DND-41 (cell line): Measurements from ENCODE around the gene PLEKHA8.

ENCODE experiments used
- ATAC-seq: fragments of 200-7000 bp; cut with Tn5 transposase; 3 replicates; pipeline ENCODE4 v1.9.1; 2021; ENCODE audit warnings: low read depth; ENCODE audit not compliant: insufficient read depth
- DNase-seq: peaks from one replicate; pipeline ENCODE4 v3.0.0-alpha.2; 2020
- H2AFZ ChIP-seq: 2 replicates; pipeline ENCODE4 v1.6.0; 2012; ENCODE audit warnings: low read depth, low read length
- H3K27ac ChIP-seq: 2 replicates; pipeline ENCODE4 v1.5.1; 2012; ENCODE audit warnings: low read length, inconsistent platforms
- H3K27me3 ChIP-seq: fragments of 200-600 bp; sonication (generic); 2 replicates; pipeline ENCODE4 v1.6.0; 2012; ENCODE audit warnings: low read length, mild to moderate bottlenecking, inconsistent platforms; ENCODE audit not compliant: insufficient read depth, poor library complexity
- H3K36me3 ChIP-seq: 2 replicates; pipeline ENCODE4 v1.5.1; 2012; ENCODE audit warnings: low read length, inconsistent platforms; ENCODE audit not compliant: insufficient read depth
- H3K4me1 ChIP-seq: 2 replicates; pipeline ENCODE4 v1.5.1; 2012; ENCODE audit warnings: mild to moderate bottlenecking, low read length; ENCODE audit not compliant: insufficient read depth
- H3K4me2 ChIP-seq: 2 replicates; pipeline ENCODE4 v1.6.0; 2012; ENCODE audit warnings: mild to moderate bottlenecking, moderate library complexity, low read length, inconsistent platforms; ENCODE audit not compliant: insufficient read depth
- H3K4me3 ChIP-seq, 2 experiments: fragments of 200-600 bp in 1 of 2; shearing (Covaris generic) in 1 of 2; 2 replicates each; pipeline ENCODE4 v1.5.1; 2012 to 2016; ENCODE audit warnings: inconsistent platforms in 2 of 2, low read length in 2 of 2, mild to moderate bottlenecking in 2 of 2, low read depth in 1 of 2, moderate library complexity in 1 of 2
- H3K79me2 ChIP-seq: 2 replicates; pipeline ENCODE4 v1.6.0; 2012; ENCODE audit warnings: low read length, inconsistent platforms; ENCODE audit not compliant: insufficient read depth
- H3K9ac ChIP-seq: 2 replicates; pipeline ENCODE4 v1.6.0; 2012; ENCODE audit warnings: low read depth, mild to moderate bottlenecking, inconsistent platforms, low read length, moderate library complexity
- H3K9me3 ChIP-seq: 2 replicates; pipeline ENCODE4 v1.5.1; 2012; ENCODE audit warnings: low read length, moderate library complexity, mild to moderate bottlenecking, inconsistent platforms; ENCODE audit not compliant: insufficient read depth, severe bottlenecking
- H4K20me1 ChIP-seq: 2 replicates; pipeline ENCODE4 v1.6.0; 2012; ENCODE audit warnings: low read length; ENCODE audit not compliant: insufficient read depth
- CTCF ChIP-seq: IDR thresholded peaks from 2 replicates; pipeline ENCODE4 v1.5.1; 2012; ENCODE audit warnings: borderline replicate concordance, low read length, moderate library complexity, mild to moderate bottlenecking; ENCODE audit not compliant: poor library complexity, severe bottlenecking; ENCODE audit errors: extremely low read depth
- EZH2 ChIP-seq: IDR thresholded peaks from 3 replicates; pipeline ENCODE4 v1.6.1; 2012; ENCODE audit warnings: borderline replicate concordance, low read depth, mild to moderate bottlenecking, moderate library complexity, low read length, inconsistent platforms; ENCODE audit not compliant: severe bottlenecking

The PLEKHA8 gene

GRCh38 chr7:30028749-30029635, 780 bp downstream of the PLEKHA8 start:
- Histone ChIP-seq H3K4me1 (peaks cover 49% of the 10 kb centered on the region), H3K4me2 (peak overlapping the region; percentile 82), H2AFZ (peak overlapping the region; percentile 79), H3K9me3 (no peaks in the 10 kb centered on the region), H3K27me3 (no peaks in the 10 kb centered on the region), H3K27ac (peak overlapping the region; percentile 59), H3K9ac (peak overlapping the region; percentile 76), H3K79me2 (peaks cover 61% of the 10 kb centered on the region), H3K36me3 (no peaks in the 10 kb centered on the region), H3K4me3 (peak overlapping the region; percentile 49 to 91), H4K20me1 (peaks cover 21% of the 10 kb centered on the region; the same call in 1 of the 2 replicates)
- DNase-seq (peak; percentile 33), ATAC-seq (peak; percentile 3; the same call in 1 of the 3 replicates)
- no peak for TF ChIP-seq CTCF
- no peak for TF ChIP-seq EZH2

- DNase-seq (peak; percentile 8), ATAC-seq (no peak)
- no peaks in the 10 kb centered on the region for H3K9me3 ChIP-seq
- peaks cover 61% of the 10 kb centered on the region for H3K79me2 ChIP-seq
- peak overlapping the region; percentile 49 to 91; a peak in 3 of 4 replicates for H3K4me3 ChIP-seq
- H4K20me1 ChIP-seq, result peaks cover 21% of the 10 kb centered on the region; the same call in 1 of the 2 replicates
- H3K9ac ChIP-seq, result peak overlapping the region; percentile 76
- H3K27ac ChIP-seq, result no peak overlapping the region
- H3K36me3 ChIP-seq, result no peaks in the 10 kb centered on the region
- peaks cover 42% of the 10 kb centered on the region for H3K4me1 ChIP-seq
- H2AFZ ChIP-seq, result no peak overlapping the region
- H3K27me3 ChIP-seq, result no peaks in the 10 kb centered on the region
- H3K4me2 ChIP-seq, result peak overlapping the region; percentile 82
- TF ChIP-seq CTCF (peak; percentile 8), EZH2 (no peak)
Observed at GRCh38 chr7:30029696-30030095, 1.5 kb downstream of the PLEKHA8 start.

GRCh38 chr7:30032310-30033125, 4.3 kb downstream of the PLEKHA8 start:
- Histone ChIP-seq H4K20me1 (peaks cover 23% of the 10 kb centered on the region; the same call in 1 of the 2 replicates), H3K27me3 (no peaks in the 10 kb centered on the region), H3K4me2 (no peak overlapping the region), H3K4me3 (no peak overlapping the region), H3K36me3 (no peaks in the 10 kb centered on the region), H2AFZ (no peak overlapping the region), H3K27ac (no peak overlapping the region), H3K79me2 (peaks cover 50% of the 10 kb centered on the region), H3K9me3 (no peaks in the 10 kb centered on the region), H3K9ac (no peak overlapping the region), H3K4me1 (peaks cover 30% of the 10 kb centered on the region)
- ATAC-seq (no peak), DNase-seq (no peak)
- no peak for TF ChIP-seq EZH2
- TF ChIP-seq CTCF, result no peak
